GM19023 (cell line): ENCODE data around the gene CRMP1.

Experiments
- ATAC-seq: cut with Tn5 transposase; IDR thresholded peaks from one replicate; pipeline ENCODE4 v1.9.1; 2021; ENCODE audit warnings: mild to moderate bottlenecking, moderate library complexity; ENCODE audit not compliant: unreplicated experiment

CRMP1 gene

DNA sequence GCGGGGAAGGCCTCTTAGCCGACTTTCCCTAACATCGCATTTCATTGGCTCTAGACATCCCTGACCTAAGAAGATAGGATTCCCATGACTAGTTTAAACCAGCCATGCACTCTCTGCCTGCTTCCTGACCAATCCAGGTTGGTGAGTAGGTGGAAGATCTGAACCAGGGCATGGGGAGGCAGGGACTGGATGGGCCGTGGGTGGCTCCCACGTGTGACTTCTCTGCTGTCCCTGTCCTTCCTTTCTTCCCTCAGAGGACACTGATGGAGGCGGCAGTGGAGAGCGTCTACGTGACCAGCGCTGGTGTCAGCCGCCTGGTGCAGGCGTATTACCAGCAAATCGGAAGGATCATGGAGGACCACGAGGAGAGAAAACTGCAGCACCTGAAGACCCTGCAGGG lies 91.2 kb downstream of the CRMP1 start:
- ATAC-seq, result no peak

DNA sequence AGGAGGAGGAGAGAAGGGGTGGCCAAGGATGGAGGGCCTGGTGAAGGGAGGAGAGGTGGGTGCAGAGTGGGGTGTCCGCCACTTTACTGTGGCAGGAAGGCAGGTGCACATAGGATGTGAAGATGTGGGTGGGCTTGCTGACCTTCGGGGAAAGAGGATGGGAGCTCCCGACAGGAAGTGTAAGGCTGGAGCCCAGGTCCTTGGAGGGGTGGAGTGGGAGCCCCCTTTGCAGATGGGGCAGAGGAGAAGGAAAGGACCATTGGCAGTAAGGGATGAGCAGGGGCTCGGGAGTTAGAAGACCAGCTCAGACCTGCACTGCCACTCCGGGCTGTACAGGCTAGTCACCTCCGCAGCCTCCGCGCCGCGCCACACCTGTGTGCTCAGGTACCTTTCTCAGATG lies 92.4 kb downstream of the CRMP1 start:
- no peak for ATAC-seq

DNA sequence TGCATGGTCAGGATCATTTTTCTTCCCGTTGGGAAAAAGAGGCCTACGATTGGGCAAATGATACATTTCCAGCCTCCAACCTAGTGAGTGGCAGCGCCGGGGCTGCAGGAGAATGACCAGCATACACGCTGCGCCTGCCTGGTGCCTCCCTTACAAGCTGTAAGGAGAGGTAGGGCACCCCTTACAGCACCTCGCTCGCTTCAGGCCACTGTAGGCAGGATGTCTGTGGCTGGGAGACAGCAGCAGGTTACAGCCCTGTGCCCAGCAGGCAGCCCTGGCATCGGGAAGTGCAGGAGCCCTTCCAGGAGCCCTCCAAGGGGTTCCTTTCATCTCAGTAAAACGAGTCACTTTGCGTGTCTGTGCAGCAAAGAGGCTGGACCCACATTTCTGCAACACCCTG lies 93.5 kb downstream of the CRMP1 start:
- ATAC-seq, result no peak

DNA sequence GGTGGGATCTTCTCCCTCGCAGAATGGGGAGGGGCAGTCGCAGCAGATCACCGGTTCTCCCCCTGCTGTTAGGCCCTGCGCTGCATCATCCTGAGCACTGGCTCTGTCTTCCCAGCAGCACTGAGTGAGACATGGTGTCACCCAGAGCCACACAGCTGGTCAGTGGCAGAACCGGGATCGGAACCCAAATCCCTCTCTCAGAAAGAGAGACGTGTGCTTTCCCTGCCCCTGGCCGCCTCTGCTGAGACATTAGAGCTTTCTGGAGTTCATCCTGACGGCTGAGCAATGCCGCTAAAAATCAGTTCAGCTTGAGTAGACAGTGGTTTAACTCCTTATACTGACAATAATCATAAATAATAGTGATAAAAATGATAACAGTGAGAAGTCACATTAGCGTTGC lies 93.9 kb downstream of the CRMP1 start:
- ATAC-seq, result no peak

DNA sequence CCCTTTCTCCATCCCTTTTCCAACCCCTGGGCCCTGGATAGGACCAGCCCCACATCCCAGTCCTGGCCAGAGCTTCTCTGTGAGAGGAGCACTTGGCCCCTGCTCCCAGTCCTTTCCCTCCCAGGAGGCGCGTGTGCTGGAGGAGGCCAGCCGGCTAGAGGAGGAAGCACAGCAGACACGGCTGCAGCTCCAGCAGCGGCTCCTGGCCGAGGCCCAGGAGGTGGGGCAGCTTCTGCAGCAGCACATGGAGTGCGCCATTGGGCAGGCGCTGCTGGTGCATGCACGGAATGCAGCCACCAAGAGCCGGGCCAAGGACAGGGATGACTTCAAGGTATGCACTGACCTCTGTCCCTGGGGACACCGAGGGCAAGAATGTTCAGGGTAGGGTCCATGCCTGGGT lies 94.4 kb downstream of the CRMP1 start:
- ATAC-seq, result no peak

DNA sequence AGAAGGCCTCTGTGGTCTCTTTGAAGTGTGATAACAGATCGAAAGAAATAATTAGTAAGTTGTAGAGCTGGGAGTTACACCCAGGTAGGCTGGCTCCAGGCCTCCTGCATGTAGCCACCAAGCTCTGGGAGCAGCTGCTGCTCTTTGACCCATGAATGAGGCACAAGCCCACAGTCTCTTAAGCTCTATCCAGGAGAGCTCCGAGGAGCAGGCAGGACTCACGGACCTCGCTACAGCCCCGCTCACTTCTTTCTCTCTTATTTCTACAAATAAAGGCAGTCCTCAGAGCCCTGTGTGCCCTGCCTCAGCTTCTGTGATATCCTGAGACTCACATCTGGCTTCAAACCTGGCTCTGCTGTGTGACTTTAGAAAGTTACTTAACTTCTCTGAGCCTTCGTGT lies 95.0 kb downstream of the CRMP1 start:
- ATAC-seq, result no peak

DNA sequence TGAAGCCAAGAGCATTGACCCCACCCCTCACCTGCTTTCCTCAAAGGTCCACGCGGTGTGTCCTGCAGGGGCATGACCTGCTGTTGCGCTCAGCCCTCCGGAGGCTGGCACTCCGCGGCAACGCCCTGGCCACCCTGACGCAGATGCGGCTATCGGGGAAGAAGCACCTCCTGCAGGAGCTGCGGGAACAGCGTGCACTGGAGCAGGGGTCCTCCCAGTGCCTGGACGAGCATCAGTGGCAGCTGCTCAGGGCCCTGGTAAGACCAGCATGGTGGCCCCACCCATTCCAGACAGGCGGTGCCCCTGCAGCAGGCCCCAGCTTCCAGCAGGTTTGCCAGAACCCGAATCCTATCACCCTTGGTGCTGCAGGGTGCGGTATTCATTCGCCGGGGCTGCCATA lies 95.9 kb downstream of the CRMP1 start:
- ATAC-seq, result no peak

DNA sequence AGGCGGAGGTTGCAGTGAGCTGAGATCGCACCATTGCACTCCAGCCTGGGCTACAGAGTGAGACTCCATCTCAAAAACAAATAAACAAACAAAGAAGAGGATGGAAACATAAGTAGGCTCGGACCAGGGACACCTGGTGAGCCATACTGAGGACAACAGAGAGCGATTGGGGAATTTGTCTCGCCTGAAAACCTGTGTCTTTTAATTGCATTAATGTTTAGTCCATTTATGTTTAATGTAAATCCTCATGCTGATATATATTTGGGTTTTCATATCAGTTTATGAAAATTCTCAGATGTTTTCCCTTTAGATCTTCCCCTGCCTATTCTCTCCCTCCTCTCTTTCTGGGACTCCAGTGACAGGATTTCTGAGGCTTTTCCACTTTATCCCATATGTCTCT lies 97.3 kb downstream of the CRMP1 start:
- ATAC-seq, result no peak

DNA sequence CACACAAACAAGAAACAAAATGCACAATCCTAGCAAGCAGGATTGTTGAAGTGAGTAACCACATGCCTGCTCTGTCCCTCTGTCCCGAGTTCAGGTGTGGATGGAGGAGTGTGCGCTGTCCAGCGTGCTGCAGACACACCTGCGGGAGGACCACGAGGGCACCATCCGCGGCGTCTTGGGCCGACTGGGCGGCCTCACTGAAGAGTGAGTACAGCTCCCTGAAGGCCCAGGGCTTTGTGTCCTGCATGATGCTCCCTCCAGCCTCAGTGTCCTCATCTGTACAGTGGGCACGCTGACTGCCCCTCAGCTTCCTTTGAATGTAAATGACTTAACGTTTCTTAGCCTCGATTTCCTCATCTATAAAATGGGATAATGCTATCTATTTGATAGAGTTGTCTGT lies 99.4 kb downstream of the CRMP1 start:
- no peak for ATAC-seq

DNA sequence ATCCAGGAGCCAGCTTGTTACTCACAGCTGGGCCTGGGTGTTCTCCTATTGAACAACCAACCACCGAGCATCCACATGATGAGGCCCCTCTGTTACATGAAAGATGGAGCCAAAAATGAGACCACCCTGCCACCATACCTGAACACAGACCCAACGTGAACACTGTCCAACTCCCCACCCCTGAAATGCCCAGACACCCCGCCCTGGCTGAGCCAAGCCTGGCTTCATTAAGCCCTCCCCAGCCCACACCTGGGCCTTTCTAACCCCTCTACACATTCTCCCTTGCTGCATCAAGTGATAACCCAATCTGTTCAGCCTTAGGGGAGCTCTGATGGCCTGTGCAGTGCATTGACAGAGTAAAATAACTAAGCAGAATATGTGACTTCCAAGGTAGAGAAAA lies 101.2 kb downstream of the CRMP1 start:
- no peak for ATAC-seq

DNA sequence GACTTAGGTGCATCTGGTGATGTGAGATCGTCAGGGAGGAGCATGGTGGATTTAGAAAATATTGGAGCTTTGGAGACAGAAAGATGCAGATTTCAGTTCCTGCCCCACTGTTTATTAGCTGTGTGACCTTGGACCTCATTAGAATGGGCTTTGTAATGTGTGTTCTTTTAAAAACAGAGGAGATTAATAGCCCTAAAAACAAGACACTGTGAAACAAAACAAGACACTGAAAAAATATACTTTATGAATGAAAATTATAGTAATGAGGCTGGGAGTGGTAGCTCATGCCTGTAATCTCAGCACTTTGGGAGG lies 102.4 kb downstream of the CRMP1 start:
- no peak for ATAC-seq

DNA sequence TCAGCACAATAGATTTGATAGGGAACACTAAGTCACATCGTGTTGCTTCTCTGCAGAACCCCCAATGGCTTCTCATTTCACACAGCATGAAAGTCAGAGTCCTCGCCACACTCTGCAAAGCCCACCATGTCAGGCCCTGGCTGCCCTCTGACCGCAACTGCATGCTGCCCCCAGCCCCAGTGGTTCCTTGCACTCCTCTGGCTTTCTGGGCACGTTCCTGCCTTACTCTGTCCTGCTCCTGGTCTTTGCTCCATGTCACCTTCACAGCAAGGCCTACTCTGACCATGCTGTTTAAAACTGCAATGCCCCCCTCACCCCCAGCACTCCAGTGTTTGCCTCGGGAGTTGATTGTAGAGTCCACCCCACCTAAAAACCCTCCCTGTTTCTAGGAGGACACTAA lies 103.7 kb downstream of the CRMP1 start:
- no peak for ATAC-seq

DNA sequence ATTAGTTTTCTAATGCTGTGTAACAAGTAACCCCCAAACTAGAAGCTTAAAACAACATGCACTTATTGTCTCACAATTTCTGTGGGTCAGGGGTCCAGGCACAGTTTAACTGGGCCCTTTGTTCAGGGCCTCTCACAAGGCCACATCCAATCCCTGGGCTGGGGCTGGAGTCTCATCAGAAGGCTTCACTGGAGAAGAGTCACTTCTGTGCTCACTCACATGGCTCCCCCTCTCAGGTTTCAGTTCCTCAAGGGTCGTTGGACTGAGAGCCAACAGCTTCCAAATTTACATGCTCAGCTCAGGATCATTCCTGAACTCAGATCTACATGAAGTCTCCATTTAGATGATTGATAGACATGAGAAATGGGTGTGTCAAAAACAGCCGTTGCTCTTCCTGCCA lies 104.7 kb downstream of the CRMP1 start:
- no peak for ATAC-seq

DNA sequence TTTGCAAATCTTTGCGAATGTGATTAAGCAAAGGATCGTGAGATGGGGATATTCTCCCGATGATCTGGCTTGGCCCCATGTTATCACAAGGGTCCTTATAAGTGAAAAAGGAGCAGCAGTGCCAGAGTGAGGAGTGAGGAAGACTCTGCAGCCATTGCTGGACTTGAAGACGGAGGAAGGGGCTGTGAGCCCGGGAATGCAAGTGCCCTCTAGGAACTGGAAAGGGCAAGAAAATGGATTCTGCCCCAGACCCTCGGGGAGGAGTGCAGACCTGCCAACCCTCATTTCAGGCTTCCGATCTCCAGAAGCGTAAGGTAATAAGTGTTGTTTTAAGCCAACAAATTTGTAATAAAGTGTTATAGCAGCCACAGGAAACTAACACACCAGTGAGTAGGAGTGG lies 105.6 kb downstream of the CRMP1 start:
- no peak for ATAC-seq

DNA sequence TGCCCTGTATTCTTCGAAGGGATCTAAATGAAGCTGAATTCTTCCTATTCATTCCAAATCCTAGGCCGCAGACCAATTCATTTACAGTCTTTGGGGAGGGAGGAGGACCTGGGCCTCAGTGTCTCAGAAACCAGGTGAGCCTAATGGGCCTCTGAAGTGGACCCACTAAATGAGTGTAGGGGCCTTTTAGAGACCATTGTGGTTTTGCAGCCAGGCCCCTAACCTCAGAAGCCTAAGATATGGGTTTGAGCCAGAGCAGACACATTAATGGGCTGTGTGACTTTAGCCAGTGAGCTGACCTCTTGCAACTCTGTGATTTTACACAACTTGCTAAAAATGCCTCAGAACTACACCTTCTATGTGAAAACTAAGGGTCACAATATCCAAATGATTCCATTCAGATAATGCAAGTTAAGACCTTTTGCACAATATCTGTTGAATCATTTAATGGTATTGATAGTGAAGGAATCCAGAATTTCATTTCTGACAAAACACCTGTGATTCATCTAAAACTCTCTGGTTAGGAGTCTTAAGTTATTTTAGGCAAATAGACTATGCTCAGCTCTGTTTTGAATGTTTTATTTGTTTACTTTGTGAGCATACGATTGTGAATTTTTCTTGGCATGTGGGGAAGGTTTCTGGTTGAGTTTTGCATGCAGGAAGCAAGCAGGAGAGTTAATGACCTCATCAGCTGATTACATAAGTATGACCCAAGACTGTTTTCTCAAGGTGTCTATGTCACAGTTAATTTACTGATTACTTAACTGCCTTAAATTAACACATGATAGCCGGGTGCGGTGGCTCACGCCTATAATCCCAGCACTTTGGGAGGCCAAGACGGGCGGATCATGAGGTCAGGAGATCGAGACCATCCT lies 106.8 kb downstream of the CRMP1 start:
- no peak for ATAC-seq

DNA sequence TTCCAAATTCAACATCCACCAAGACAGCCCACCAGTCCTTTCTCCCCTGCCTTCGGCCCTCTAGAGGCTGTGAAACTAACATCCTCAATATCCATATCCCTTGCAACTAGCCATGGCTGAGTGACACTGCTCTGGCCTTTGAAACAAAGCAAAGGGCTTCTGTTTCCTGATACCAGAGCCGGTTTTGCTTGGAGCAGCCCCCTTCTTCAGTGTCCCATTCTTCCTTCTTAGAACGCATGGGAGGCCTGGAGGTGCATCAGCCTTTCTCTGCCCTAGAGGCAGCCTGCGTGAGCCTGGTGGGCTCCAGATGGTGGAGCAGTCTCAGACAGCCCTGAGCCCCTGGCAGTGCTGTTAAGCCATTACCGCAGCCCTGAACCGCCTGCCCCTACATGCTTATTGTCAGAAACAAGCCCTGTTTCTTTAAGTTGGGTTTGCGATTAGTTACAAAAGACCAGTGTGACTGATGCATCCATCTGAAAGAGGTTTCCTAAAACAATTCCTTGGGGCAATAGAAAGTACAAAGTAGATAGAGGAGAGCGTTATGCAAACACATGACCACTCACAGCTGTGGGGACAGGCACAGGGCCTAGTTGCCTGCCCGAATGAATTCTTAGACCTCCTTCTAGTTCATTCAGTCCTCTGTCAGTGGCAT lies 107.8 kb downstream of the CRMP1 start:
- no peak for ATAC-seq

DNA sequence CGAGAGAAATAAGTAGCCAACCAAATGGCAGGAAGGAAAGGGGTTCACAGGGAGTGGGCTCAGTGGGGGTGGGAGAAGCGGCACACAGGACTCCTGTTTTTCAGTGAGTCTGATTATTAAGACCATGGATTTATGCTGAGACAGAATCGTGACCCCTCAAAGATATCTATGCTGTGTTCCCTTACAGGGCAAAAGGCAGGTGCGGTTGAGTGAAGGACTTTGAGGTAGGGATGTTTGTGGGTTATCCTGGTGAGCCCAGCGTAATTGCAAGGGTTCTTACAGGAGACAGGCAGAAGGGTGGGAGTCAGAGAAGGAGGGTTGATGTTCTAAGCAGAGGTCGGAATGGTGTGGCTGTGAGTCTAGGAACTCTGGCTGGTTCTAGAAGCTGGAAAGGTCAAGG lies 108.9 kb downstream of the CRMP1 start:
- no peak for ATAC-seq

DNA sequence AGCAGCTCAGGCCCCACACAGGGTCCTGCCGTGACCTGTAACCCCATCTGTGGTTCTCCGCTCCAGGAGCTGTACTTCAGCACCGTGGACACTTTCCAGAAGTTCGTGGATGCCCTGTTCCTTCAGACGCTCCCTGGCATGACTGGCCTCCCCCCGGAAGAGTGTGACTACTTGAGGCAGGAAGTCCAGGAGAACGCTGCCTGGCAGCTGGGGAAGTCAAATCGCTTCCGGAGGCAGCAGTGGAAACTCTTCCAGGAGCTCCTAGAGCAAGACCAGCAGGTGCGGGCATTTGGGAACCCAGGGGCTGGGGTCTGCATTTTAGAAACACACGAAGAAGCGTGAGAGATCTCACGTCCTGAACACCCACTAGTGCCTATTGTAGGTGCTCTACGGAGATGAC lies 109.4 kb downstream of the CRMP1 start:
- ATAC-seq, result no peak

DNA sequence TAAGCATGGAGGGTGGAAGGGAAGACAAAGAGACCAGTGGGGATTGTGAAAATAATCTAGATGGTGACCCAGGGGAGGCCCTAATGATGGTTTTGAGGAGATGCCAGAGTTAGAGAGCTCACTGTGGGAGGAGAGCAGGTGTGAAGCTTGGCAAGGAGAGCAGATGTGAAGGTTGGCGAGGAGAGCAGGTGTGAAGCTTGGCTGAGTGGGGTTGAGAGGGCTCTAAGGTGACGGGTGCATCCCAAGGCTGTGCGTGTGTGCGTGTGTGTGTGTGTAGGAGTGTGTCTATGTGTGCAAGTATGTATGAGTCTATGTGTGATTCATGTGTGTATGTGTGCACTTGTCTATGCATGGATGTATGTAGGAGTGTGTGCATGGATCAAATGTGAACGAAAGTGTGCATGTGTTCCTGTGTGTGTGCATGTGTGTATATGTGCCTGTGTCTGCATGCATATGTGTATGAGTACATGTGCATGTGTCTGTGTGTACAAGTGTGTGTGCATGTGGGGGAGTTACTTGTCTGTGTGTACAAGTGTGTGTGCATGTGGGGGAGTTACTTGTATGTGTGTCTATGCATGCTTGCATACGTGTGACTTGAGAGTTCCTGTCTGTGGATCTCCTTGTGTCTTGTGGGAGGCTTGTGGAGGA lies 109.9 kb downstream of the CRMP1 start:
- ATAC-seq, result no peak

DNA sequence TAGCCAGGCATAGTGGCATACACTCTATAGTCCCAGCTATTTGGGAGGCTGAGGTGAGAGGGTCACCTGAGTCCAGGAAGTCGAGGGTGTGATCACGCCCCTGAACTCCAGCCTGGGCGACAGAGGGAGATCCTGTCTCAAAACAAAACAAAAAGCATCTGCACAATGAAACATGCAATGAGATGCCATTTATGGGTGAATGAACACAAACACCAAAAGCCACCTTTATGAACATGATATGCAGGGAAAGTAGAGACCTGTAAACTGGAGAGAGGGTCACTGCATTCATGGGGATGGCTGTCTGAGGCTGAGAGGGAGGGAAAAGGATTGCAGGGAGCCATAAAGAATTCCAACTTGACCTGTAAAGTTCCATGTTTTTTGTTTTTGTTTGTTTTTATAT lies 111.2 kb downstream of the CRMP1 start:
- no peak for ATAC-seq

DNA sequence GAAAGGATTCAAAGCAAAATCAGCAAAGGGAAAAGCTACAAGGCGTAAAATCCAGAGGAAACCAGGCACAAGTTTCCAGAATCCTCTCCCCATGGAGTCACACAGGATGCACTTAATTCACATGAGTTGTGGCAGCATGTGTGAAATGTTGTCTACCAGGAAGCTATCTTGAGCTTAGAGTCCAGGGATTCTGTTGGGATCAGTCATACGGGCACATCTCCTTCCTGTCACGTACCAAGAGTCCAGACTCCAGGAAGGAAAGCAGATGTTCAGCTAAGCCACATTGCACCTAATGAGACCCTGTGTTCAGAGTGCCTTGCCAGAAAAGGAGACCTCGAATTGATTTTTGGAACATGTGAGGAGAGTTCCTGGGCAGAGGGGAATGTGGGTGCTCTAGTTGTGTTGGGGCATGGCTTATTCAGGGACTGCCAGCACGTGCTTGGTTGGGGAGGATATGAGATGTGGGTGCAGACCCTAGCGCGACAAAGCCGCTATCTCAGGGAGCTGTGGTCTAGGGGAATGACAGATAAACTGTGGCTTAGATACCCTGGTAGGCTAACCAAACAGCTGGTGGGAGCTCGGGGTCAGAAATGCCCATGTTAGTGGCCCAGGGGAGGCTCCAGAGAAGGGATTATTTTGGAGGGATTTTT lies 111.9 kb downstream of the CRMP1 start:
- no peak for ATAC-seq

DNA sequence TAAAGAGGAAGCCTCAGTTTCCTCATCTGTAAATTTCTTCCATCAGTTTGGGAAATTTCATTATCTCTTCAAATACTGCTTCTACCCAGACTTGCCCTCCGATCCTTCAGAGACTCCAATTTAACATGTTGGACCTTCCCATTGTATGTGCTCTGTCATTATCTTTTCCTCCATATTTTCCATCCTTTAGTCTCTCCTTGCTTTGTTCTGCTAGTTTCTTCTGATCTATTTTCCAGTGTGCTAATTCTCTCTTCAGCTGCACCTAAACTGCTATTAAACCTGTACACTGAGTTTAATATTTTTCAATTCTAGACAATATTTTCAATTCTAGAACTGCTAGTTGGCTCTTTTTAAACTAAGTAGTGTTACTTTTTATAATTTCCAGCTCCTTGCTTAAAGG lies 116.4 kb downstream of the CRMP1 start:
- ATAC-seq, result no peak
